Caco-2 (cell line): ENCODE measurements around the gene CENPF. TPM values are rescaled to one million over a fixed set of nuclear protein-coding genes. Genes with fewer than 3 reads are reported as not detected.

ENCODE experiments used
- BruUV-seq: library from RNA; stranded (reverse); fragments of 400-500 nt; replicated peaks from 2 replicates; lab custom pipeline; 2021; lab: Mats Ljungman, UMichigan
- CTCF ChIA-PET: fragments of 300-600 bp; sonication (Branson Sonifier 250); formaldehyde crosslinking; loops from one replicate; lab custom pipeline; 2022; ENCODE audit warnings: antibody characterized with exemption; lab: Charles Lee
- POLR2A ChIA-PET: fragments of 300-600 bp; sonication (Branson Sonifier 250); formaldehyde crosslinking; loops from one replicate; lab custom pipeline; 2022; ENCODE audit warnings: antibody characterized with exemption; lab: Charles Lee
- DNase-seq, 2 experiments: peaks; one replicate each; pipeline versions ENCODE4 v3.0.0 to v3.0.0-alpha.2; 2020 to 2022
- H3K27me3 ChIP-seq: replicated peaks from 2 replicates; pipeline ENCODE4 v1.6.0; 2011; ENCODE audit warnings: low read length; ENCODE audit not compliant: control insufficient read depth, insufficient read depth
- H3K36me3 ChIP-seq: 2 replicates; pipeline ENCODE4 v1.5.1; 2011; ENCODE audit warnings: low read length; ENCODE audit not compliant: control insufficient read depth, insufficient read depth
- H3K4me1 ChIP-seq: fragments of 250-450 bp; sonication (Bioruptor Pico); 2 replicates; pipeline ENCODE4 v1.5.1; 2020; ENCODE audit warnings: mild to moderate bottlenecking
- H3K4me3 ChIP-seq: 2 replicates; pipeline ENCODE4 v1.5.1; 2011; ENCODE audit warnings: low read depth, mild to moderate bottlenecking, control low read depth, low read length
- H3K9me3 ChIP-seq: fragments of 250-450 bp; sonication (Bioruptor Pico); 2 replicates; pipeline ENCODE4 v1.5.1; 2020; ENCODE audit warnings: mild to moderate bottlenecking, moderate library complexity
- H3K27ac Mint-ChIP-seq: one replicate; pipeline ENCODE4 v1.8.0; 2022; ENCODE audit warnings: mixed read lengths; ENCODE audit not compliant: unreplicated experiment
- H3K27me3 Mint-ChIP-seq: one replicate; pipeline ENCODE4 v1.8.0; 2022; ENCODE audit warnings: mixed read lengths; ENCODE audit not compliant: insufficient read depth, unreplicated experiment
- H3K36me3 Mint-ChIP-seq: one replicate; pipeline ENCODE4 v1.8.0; 2022; ENCODE audit warnings: mild to moderate bottlenecking, mixed read lengths; ENCODE audit not compliant: insufficient read depth, unreplicated experiment
- H3K4me1 Mint-ChIP-seq: one replicate; pipeline ENCODE4 v1.8.0; 2022; ENCODE audit warnings: low read depth, mixed read lengths; ENCODE audit not compliant: unreplicated experiment
- H3K4me3 Mint-ChIP-seq: one replicate; pipeline ENCODE4 v1.8.0; 2022; ENCODE audit warnings: mild to moderate bottlenecking, moderate library complexity, mixed read lengths; ENCODE audit not compliant: unreplicated experiment
- H3K9me3 Mint-ChIP-seq: one replicate; pipeline ENCODE4 v1.8.0; 2022; ENCODE audit warnings: mixed read lengths; ENCODE audit not compliant: unreplicated experiment
- CTCF ChIP-seq, 2 experiments: fragments of 200-600 bp in 1 of 2; IDR thresholded peaks; 1 replicate in 1 of 2; 2 replicates in 1 of 2; pipeline versions ENCODE4 v1.5.1 to v1.8.0; 2011 to 2022; ENCODE audit warnings: antibody characterized with exemption in 1 of 2, control low read depth in 1 of 2, inconsistent platforms in 1 of 2, low read depth in 1 of 2, low read length in 1 of 2, mild to moderate bottlenecking in 1 of 2, moderate library complexity in 1 of 2; ENCODE audit not compliant: insufficient read depth in 1 of 2, severe bottlenecking in 1 of 2, unreplicated experiment in 1 of 2
- intact Hi-C: fragments of 100-400 bp; cut with micrococcal nuclease; formaldehyde crosslinking; loops from one replicate; pipeline ENCODE4 v1.10.0; 2022; ENCODE audit not compliant: unreplicated experiment
- total RNA-seq: library from RNA; stranded (reverse); gene quantifications from 2 replicates; pipeline ENCODE4 v1.2.3, GENCODE V29; 2022

Gene CENPF
- total RNA-seq, 1 experiment from 2014 or later = 145 TPM

GRCh38 chr1:214660900-214661299 is 57.9 kb downstream of the CENPF start:
- CTCF ChIA-PET = interaction anchor here (0.7 to 1.1 kb wide), 4 partner anchors 84 to 863 kb away, joined by 3 to 8 read pairs (median 4); no protein-coding TSS in a partner anchor
- no peak overlapping the region for H3K4me3 ChIP-seq
- POLR2A ChIA-PET = no interaction called here
- H3K27me3 ChIP-seq = no peaks in the 10 kb centered on the region
- intact Hi-C loops = loop anchor here (1.0 to 10.0 kb wide), 3 partner anchors 146 to 291 kb away; no protein-coding TSS in a partner anchor
- H3K4me1 ChIP-seq = no peaks in the 10 kb centered on the region
- peak; percentile 56 to 75 for TF ChIP-seq CTCF (IDR thresholded peaks at IDR 0.05; ENCODE audit: insufficient read depth in 1 of 2, low read depth in 1 of 2, low read length in 1 of 2, severe bottlenecking in 1 of 2, unreplicated experiment in 1 of 2)
- BruUV-seq = no TSS peak
- H3K9me3 ChIP-seq = no peaks in the 10 kb centered on the region
- H3K36me3 ChIP-seq = peaks cover 1% of the 10 kb centered on the region; the same call in 1 of the 2 replicates
- Mint-ChIP-seq H3K27ac (no peak overlapping the region), H3K4me3 (no peak overlapping the region), H3K9me3 (no peaks in the 10 kb centered on the region), H3K27me3 (no peaks in the 10 kb centered on the region), H3K36me3 (peaks cover 95% of the 10 kb centered on the region), H3K4me1 (peaks cover 7% of the 10 kb centered on the region)
- peak; percentile 43 to 66 for DNase-seq

- Mint-ChIP-seq H3K27ac (peak overlapping the region; percentile 50), H3K4me1 (peaks cover 7% of the 10 kb centered on the region), H3K9me3 (no peaks in the 10 kb centered on the region), H3K4me3 (no peak overlapping the region), H3K27me3 (no peaks in the 10 kb centered on the region), H3K36me3 (peaks cover 92% of the 10 kb centered on the region)
- no peak for DNase-seq
- Histone ChIP-seq H3K27me3 (no peaks in the 10 kb centered on the region), H3K36me3 (peaks cover 1% of the 10 kb centered on the region; the same call in 1 of the 2 replicates), H3K4me1 (no peaks in the 10 kb centered on the region; the same call in 1 of the 2 replicates), H3K4me3 (no peak overlapping the region), H3K9me3 (no peaks in the 10 kb centered on the region)
- BruUV-seq = no TSS peak
- intact Hi-C loops = loop anchor here (5.0 to 10.0 kb wide), 2 partner anchors 145 to 262 kb away; no protein-coding TSS in a partner anchor
- ChIA-PET CTCF (no interaction called here), POLR2A (no interaction called here)
- no peak for TF ChIP-seq CTCF (IDR thresholded peaks at IDR 0.05; ENCODE audit: insufficient read depth in 1 of 2, low read depth in 1 of 2, low read length in 1 of 2, severe bottlenecking in 1 of 2, unreplicated experiment in 1 of 2)
These were observed 59.3 kb downstream of the CENPF start for GRCh38 chr1:214662223-214662785.

GRCh38 chr1:214664651-214665433 is 61.8 kb downstream of the CENPF start:
- no peak for TF ChIP-seq CTCF (IDR thresholded peaks at IDR 0.05; ENCODE audit: insufficient read depth in 1 of 2, low read depth in 1 of 2, low read length in 1 of 2, severe bottlenecking in 1 of 2, unreplicated experiment in 1 of 2)
- Histone ChIP-seq H3K27me3 (no peaks in the 10 kb centered on the region), H3K9me3 (no peaks in the 10 kb centered on the region), H3K36me3 (no peaks in the 10 kb centered on the region; the same call in 1 of the 2 replicates), H3K4me3 (no peak overlapping the region), H3K4me1 (no peaks in the 10 kb centered on the region; the same call in 1 of the 2 replicates)
- Mint-ChIP-seq H3K4me1 (peaks cover 7% of the 10 kb centered on the region), H3K27ac (no peak overlapping the region), H3K4me3 (no peak overlapping the region), H3K9me3 (no peaks in the 10 kb centered on the region), H3K27me3 (no peaks in the 10 kb centered on the region), H3K36me3 (peaks cover 86% of the 10 kb centered on the region)
- no TSS peak for BruUV-seq
- POLR2A ChIA-PET = no interaction called here
- no peak for DNase-seq
- CTCF ChIA-PET = no interaction called here
- intact Hi-C loops = loop anchor here (5.0 to 10.0 kb wide), 2 partner anchors 142 to 260 kb away; no protein-coding TSS in a partner anchor
